Measurements from ENCODE around the gene KRTAP10-6.
"Not testable (repeated sequence)": the region's sequence is repeated elsewhere in the genome, so short reads cannot be mapped to it uniquely, and the experiment has no call there.

KRTAP10-6 gene

DNA sequence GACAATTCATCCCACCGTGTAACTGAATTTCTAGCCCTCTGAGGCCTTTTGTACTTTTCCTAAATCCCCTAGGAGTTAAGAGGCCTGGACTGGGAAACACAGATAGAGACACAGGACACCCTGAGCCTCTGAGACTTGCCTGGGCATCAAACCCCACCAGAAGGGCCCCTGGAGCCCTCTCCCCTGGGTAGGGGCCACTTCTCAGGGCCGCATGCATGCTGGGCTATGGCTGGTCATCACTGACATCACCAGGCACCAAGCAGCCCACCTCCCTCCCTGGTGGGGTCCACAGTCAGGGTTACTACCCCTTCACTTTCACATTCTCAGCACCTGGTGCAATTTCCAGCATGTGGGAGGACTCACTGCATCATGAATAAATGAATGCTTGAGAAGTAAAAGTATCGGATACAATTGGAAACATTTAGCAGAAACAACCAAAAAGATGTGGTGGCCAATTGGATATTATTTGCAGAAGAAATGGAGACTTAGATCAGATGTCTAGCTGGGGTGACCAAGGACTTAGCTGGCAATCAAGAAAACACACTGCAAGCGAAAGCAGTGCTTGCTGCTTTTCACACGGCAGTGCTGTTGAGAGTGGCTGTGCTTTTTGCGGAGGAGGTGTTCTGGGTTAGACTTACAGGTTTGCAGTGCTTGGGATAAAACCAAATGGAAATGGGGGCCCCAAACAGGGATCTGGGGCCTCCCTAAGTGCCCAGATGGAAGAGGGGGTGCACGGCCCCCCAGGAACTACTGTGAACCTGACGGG, 7.1 kb upstream of the KRTAP10-6 start:
- no peak for DNase-seq (ENCODE audit: low read depth)

DNA sequence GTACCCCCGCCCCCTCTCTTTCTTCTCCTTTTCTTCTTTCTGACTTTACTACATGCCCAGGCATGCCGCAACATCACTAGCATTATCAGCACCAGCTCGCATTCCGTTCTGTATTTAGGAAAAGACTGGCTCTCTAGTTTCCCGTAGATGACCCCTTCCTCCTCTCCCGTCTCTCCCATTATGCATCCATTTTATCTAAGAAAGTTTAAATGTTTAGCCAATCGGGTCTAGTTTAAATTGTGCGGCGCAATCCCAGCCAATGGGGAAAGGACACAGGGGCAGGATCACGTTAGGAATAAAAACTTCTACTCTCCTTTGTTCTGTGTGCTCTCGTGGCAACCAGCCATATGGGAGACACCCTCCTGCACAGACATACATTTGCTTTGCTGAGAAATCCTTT, 5.8 kb upstream of the KRTAP10-6 start:
- DNase-seq (ENCODE audit: low read depth), result no peak

DNA sequence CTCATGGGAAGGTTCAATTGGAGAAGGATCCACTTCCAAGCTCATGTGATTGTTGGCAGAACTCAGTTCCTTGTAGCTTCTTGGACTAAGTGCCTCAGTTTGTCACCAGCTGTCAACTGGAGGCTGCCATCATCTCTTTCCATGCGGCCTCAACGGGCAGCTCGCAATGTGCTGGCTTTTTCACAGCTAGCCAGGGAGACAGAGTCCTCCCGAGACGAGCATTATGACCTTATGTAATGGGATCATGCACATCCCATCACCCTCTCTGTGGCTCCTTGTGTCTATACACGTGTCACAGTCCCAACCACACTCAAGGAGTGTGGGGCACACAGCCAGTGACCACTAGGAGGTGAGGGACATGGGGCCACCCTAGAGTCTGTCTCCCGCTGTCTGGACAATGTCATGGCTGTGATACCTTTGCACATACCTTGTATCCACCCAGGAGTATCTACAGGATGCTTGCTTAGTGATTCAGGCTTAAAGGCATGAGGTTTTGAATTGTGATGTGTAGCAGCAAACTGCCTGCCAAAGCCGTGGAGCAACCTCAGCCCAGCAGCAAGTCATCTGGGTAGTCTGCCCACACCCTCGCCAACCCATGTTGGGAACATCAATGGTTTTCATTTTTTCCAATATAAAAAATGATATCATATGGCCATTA, 3.9 kb upstream of the KRTAP10-6 start:
- DNase-seq (ENCODE audit: low read depth), result no peak

GRCh38 chr21:44595524-44595923, 3.2 kb upstream of the KRTAP10-6 start:
- no peak for DNase-seq (ENCODE audit: low read depth)

- DNase-seq (ENCODE audit: low read depth), result no peak
Observed at GRCh38 chr21:44594406-44594916, 2.2 kb upstream of the KRTAP10-6 start.

- no peak for DNase-seq (ENCODE audit: low read depth)
Observed at GRCh38 chr21:44593598-44594405, 1.5 kb upstream of the KRTAP10-6 start.

GRCh38 chr21:44591801-44592130, 539 bp downstream of the KRTAP10-6 start:
- not testable (repeated sequence) for DNase-seq (ENCODE audit: low read depth)

GRCh38 chr21:44590897-44591800, 1.2 kb downstream of the KRTAP10-6 start:
- not testable (repeated sequence) for DNase-seq (ENCODE audit: low read depth)

DNA sequence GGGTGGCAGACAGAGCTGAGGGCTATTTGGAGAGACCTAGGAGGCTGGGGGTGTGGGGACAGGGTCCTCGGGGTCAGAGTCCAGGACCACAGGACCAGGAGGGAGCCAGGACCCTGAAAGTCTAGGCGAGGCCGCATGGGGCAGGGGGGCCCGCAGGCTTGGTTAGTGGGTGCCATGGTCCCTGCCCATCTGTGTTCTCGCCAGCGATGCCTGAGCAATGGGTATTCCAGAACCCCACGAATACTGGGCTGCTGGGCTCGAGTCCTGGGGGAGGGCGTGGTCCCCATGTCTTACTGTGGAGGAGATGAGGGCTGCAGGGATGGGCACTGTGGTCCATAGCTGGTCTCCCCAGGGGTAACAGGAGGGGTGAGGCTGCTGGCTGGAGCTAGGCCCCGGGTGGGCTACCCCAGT, 2.0 kb downstream of the KRTAP10-6 start:
- DNase-seq (ENCODE audit: low read depth), result no peak

DNA sequence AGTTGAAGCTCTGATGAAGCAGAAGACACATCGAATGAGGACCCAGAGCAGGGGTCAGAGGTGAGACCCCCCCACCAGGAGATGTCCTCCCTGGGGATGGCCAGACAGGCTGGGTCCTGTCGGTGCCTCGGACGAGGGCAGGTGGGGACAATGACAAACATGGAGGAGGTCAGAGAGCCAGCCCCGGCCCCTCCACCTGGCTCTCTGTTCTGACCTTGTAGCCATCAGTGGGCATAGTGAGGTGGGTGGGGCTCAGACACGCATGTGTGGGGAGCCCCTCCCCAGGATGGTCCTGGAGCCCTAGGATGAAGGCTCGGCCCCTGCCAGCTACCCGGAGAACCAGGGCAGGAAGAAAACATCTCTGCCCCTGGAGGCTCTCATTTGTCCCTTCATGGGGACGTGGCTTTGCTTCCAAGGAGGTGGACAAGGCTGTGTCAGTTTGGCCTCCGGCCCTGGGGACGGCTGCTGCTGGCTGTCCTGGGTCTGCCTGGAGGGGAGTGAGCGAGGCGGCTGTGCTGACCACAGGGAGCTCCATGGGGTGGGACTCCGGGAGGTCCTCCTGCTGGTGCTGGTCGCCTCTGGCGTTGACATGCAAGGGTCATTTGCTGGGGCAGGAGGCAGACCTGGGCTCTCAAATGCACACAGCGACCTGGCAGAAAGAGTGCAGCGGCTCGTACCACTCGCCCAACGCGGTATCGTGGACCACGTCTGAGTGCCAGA, 2.6 kb downstream of the KRTAP10-6 start:
- no peak for DNase-seq (ENCODE audit: low read depth)

- no peak for DNase-seq (ENCODE audit: low read depth)
Observed at GRCh38 chr21:44589094-44589493, 3.2 kb downstream of the KRTAP10-6 start.

- no peak for DNase-seq (ENCODE audit: low read depth)
Observed at GRCh38 chr21:44585892-44586291, 6.4 kb downstream of the KRTAP10-6 start.

GRCh38 chr21:44583800-44584147, 8.5 kb downstream of the KRTAP10-6 start:
- DNase-seq (ENCODE audit: low read depth), result no peak

DNA sequence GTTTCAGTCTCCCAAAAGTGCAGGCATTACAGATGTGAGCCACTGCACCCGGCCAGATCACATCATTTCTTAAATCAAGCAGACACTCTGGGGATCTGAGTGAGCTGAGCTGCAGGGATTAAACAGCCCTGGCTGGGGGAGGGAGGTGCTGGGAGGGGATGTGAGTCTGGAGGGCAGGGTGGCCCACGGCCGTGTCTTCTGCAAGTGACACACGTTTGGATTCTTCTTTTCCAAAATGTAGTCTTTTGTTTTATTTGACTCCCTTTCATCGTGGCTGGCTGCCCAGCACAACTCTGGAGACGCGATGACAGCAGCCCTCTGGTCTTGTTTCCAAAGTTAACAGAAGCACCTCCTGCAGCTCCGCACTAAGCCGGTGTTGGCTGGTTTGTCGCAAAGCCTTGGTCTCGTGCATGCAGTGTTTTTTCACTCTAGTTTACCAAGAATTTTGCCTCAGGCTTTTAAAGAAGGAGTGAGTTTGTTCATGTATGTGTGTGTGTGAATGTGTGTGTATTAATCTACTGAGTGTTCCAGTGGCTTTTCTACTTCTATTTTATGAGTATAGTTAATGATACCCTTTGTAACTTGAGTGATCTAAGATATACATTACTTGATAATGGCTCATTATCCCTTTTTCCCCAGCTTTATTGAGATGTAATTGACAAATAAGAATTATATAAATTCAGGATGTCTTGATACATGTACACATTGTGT, 9.1 kb downstream of the KRTAP10-6 start:
- DNase-seq (ENCODE audit: low read depth), result no peak

GRCh38 chr21:44582055-44582454, 10.2 kb downstream of the KRTAP10-6 start:
- DNase-seq (ENCODE audit: low read depth), result no peak

GRCh38 chr21:44581158-44581557, 11.1 kb downstream of the KRTAP10-6 start:
- no peak for DNase-seq (ENCODE audit: low read depth)

- DNase-seq (ENCODE audit: low read depth), result not testable (repeated sequence)
Observed at GRCh38 chr21:44580231-44580821, 12.0 kb downstream of the KRTAP10-6 start, which contains the start of gene KRTAP10-5. TSS of gene KRTAP10-5 (minus strand) at chr21:44580604. CDS start at chr21:44580578, 26 bp downstream.

- no peak for DNase-seq (ENCODE audit: low read depth)
Observed at GRCh38 chr21:44579833-44580144, 12.5 kb downstream of the KRTAP10-6 start.

- no peak for DNase-seq (ENCODE audit: low read depth)
Observed at GRCh38 chr21:44579056-44579832, 13.1 kb downstream of the KRTAP10-6 start.

All from HS-27A (cell line).